ENCODE data around the gene PSMB9. TPM values are rescaled to one million over a fixed set of nuclear protein-coding genes. Genes with fewer than 3 reads are reported as not detected.

PSMB9 gene
- polyA plus RNA-seq, 1 donor from 2014 or later, result not detected

DNA sequence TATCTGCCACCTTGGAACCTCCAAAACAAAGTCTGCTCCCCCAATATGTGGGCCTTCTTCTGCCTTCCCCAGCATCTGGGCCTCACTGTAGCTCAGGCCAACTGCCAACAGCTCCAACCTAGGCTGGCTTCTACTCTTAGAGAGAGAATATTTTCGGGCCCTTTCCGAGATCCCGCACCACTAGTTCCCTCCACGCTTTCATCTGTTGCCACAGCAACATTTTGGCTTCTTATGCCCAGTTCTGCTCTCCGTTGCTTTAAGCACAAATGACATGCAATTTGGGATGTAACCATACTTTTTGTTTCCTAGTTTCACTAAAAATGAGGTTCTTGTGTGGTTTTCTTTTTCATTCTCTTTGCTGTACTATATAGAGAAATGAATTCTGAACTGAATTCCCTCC lies 33.6 kb downstream of the PSMB9 start:
- no peak overlapping the region for H3K4me2 ChIP-seq (ENCODE audit: low read length)
- no peak overlapping the region for H3K4me3 ChIP-seq (ENCODE audit: low read length)
- H2AFZ ChIP-seq (ENCODE audit: low read depth, low read length), result no peak overlapping the region
- no peaks in the 10 kb centered on the region for H3K79me2 ChIP-seq (replicated peaks; ENCODE audit: insufficient read depth, low read length)
- H4K20me1 ChIP-seq (ENCODE audit: insufficient read depth), result no peaks in the 10 kb centered on the region
- no peaks in the 10 kb centered on the region for H3K36me3 ChIP-seq (ENCODE audit: insufficient read depth, low read length)
- no peaks in the 10 kb centered on the region for H3F3A ChIP-seq (ENCODE audit: insufficient read depth, low read length, poor library complexity, severe bottlenecking)
- TF ChIP-seq, protein P1, sequence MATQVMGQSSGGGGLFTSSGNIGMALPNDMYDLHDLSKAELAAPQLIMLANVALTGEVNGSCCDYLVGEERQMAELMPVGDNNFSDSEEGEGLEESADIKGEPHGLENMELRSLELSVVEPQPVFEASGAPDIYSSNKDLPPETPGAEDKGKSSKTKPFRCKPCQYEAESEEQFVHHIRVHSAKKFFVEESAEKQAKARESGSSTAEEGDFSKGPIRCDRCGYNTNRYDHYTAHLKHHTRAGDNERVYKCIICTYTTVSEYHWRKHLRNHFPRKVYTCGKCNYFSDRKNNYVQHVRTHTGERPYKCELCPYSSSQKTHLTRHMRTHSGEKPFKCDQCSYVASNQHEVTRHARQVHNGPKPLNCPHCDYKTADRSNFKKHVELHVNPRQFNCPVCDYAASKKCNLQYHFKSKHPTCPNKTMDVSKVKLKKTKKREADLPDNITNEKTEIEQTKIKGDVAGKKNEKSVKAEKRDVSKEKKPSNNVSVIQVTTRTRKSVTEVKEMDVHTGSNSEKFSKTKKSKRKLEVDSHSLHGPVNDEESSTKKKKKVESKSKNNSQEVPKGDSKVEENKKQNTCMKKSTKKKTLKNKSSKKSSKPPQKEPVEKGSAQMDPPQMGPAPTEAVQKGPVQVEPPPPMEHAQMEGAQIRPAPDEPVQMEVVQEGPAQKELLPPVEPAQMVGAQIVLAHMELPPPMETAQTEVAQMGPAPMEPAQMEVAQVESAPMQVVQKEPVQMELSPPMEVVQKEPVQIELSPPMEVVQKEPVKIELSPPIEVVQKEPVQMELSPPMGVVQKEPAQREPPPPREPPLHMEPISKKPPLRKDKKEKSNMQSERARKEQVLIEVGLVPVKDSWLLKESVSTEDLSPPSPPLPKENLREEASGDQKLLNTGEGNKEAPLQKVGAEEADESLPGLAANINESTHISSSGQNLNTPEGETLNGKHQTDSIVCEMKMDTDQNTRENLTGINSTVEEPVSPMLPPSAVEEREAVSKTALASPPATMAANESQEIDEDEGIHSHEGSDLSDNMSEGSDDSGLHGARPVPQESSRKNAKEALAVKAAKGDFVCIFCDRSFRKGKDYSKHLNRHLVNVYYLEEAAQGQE (IDR thresholded peaks at IDR 0.05; ENCODE audit: borderline replicate concordance), result no peak
- TF ChIP-seq, protein P2, sequence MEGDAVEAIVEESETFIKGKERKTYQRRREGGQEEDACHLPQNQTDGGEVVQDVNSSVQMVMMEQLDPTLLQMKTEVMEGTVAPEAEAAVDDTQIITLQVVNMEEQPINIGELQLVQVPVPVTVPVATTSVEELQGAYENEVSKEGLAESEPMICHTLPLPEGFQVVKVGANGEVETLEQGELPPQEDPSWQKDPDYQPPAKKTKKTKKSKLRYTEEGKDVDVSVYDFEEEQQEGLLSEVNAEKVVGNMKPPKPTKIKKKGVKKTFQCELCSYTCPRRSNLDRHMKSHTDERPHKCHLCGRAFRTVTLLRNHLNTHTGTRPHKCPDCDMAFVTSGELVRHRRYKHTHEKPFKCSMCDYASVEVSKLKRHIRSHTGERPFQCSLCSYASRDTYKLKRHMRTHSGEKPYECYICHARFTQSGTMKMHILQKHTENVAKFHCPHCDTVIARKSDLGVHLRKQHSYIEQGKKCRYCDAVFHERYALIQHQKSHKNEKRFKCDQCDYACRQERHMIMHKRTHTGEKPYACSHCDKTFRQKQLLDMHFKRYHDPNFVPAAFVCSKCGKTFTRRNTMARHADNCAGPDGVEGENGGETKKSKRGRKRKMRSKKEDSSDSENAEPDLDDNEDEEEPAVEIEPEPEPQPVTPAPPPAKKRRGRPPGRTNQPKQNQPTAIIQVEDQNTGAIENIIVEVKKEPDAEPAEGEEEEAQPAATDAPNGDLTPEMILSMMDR (IDR thresholded peaks at IDR 0.05; ENCODE audit: poor library complexity, severe bottlenecking), result no peak
- TF ChIP-seq MXI1 (conservative IDR thresholded peaks at IDR 0.05; ENCODE audit: poor library complexity, severe bottlenecking) (no peak), EZH2 (IDR thresholded peaks at IDR 0.05; ENCODE audit: borderline replicate concordance, insufficient read depth, low read length, poor library complexity, severe bottlenecking) (no peak), EP300 (conservative IDR thresholded peaks at IDR 0.05; ENCODE audit: poor library complexity, severe bottlenecking) (no peak), RAD21 (conservative IDR thresholded peaks at IDR 0.05) (no peak), SMC3 (conservative IDR thresholded peaks at IDR 0.05; ENCODE audit: poor library complexity) (no peak), TAF1 (IDR thresholded peaks at IDR 0.05; ENCODE audit: low read depth) (no peak), POLR2AphosphoS5 (IDR thresholded peaks at IDR 0.05) (no peak)
- no peaks in the 10 kb centered on the region for H3K9me3 ChIP-seq (ENCODE audit: low read length)
- H3K27me3 ChIP-seq (ENCODE audit: insufficient read depth, low read depth, low read length), result no peaks in the 10 kb centered on the region
- no peaks in the 10 kb centered on the region for H3K9me2 ChIP-seq (ENCODE audit: insufficient read depth, low read length)
- no peak overlapping the region for H3K9ac ChIP-seq (ENCODE audit: low read length)
- no peak overlapping the region for H3K27ac ChIP-seq (ENCODE audit: low read length)

DNA sequence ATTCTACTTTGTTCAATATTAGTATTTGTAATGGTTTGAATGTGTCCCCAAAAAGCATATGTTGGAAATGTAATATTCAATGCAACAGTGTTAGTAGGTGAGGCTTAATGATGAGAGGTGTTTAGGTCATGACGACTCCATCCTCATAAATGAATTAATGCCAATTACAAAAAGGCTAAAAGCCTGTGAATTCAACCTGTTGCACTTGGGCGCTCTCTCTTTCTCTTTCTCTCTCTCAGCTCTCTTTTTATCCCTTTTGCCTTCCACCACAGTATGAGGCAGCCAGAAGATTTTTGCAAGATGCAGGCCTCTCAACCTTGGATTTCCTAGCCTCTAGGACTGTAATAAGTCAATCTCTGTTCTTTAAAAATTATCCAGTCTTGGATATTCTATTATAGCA lies 34.6 kb downstream of the PSMB9 start:
- TF ChIP-seq EP300 (conservative IDR thresholded peaks at IDR 0.05; ENCODE audit: poor library complexity, severe bottlenecking) (no peak), EZH2 (IDR thresholded peaks at IDR 0.05; ENCODE audit: borderline replicate concordance, insufficient read depth, low read length, poor library complexity, severe bottlenecking) (no peak), SMC3 (conservative IDR thresholded peaks at IDR 0.05; ENCODE audit: poor library complexity) (no peak), MXI1 (conservative IDR thresholded peaks at IDR 0.05; ENCODE audit: poor library complexity, severe bottlenecking) (no peak), RAD21 (conservative IDR thresholded peaks at IDR 0.05) (no peak), TAF1 (IDR thresholded peaks at IDR 0.05; ENCODE audit: low read depth) (no peak), POLR2AphosphoS5 (IDR thresholded peaks at IDR 0.05) (no peak)
- TF ChIP-seq, protein P2 (IDR thresholded peaks at IDR 0.05; ENCODE audit: poor library complexity, severe bottlenecking), result no peak
- TF ChIP-seq, protein P1 (IDR thresholded peaks at IDR 0.05; ENCODE audit: borderline replicate concordance), result no peak
- Histone ChIP-seq H3K9ac (ENCODE audit: low read length) (no peak overlapping the region), H4K20me1 (ENCODE audit: insufficient read depth) (no peaks in the 10 kb centered on the region), H3K36me3 (ENCODE audit: insufficient read depth, low read length) (no peaks in the 10 kb centered on the region), H3K9me2 (ENCODE audit: insufficient read depth, low read length) (no peaks in the 10 kb centered on the region), H3K79me2 (replicated peaks; ENCODE audit: insufficient read depth, low read length) (no peaks in the 10 kb centered on the region), H3K4me2 (ENCODE audit: low read length) (no peak overlapping the region), H3K27me3 (ENCODE audit: insufficient read depth, low read depth, low read length) (no peaks in the 10 kb centered on the region), H2AFZ (ENCODE audit: low read depth, low read length) (no peak overlapping the region), H3F3A (ENCODE audit: insufficient read depth, low read length, poor library complexity, severe bottlenecking) (no peaks in the 10 kb centered on the region), H3K4me3 (ENCODE audit: low read length) (no peak overlapping the region), H3K9me3 (ENCODE audit: low read length) (no peaks in the 10 kb centered on the region), H3K27ac (ENCODE audit: low read length) (no peak overlapping the region)

Data from neural cell (in vitro differentiated cells).